GM18520 (cell line): ENCODE data around the gene ZDBF2.
"Not testable (repeated sequence)": the region's sequence is repeated elsewhere in the genome, so short reads cannot be mapped to it uniquely, and the experiment has no call there.

Source experiments
- ATAC-seq: cut with Tn5 transposase; IDR thresholded peaks from one replicate; pipeline ENCODE4 v1.9.1; 2021; ENCODE audit not compliant: unreplicated experiment

The ZDBF2 gene

DNA sequence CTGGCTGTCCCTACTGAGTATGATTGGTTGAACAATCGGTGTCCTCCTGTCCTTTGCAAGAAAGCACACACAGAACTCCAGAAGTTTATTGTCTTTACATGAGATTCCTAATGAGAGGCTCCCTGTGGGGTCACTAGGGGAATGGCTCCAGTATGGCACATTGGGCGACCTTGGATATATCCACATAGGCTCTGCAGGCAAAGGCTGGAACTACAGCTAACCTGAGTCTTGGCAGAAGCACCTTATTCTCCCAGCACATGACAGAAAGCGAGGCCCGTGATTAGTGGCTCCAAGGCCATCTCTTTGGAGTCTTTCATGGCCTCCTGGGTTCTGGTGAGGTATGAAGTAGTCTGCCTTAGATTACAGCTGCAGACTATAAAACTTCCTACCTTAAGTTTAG, 49.0 kb downstream of the ZDBF2 start:
- ATAC-seq, result no peak

DNA sequence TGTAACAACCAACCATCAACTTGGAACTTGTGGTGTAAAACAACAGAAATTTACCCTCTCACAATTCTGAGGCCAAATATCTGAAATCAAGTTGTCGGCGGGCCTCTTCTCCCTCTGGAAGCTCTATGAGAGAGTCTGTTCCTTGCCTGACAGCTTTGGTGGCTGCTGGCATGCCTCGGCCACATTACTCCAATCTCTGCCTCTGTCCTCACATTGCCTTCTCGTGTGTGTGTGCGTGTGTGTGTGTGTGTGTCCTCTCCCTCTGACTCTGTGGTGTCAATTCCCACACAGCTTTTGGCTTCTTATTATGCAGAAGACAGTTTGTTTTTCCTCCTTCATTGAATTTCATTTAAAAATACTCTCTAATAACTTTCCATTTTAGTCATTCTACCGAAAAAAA, 50.4 kb downstream of the ZDBF2 start:
- ATAC-seq, result no peak

DNA sequence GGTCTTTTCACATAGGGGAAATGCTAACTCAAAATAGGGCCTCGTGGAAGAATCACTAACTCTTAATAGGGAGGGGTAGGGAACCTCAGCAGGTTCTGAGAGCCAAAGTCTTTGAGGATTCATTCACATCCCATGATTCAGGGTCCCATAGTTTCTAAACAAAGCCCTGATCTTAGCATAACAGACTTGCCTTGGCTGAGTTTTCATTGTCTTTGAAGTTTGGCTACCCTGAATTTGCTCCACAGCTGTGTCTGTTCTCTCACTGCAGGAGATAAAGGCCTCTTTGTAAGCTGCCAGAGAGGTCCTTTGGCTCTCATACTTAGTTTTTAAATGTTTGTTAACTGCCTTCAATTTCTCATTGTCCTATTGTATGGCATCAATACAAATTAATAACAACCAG, 54.5 kb downstream of the ZDBF2 start:
- ATAC-seq, result no peak

DNA sequence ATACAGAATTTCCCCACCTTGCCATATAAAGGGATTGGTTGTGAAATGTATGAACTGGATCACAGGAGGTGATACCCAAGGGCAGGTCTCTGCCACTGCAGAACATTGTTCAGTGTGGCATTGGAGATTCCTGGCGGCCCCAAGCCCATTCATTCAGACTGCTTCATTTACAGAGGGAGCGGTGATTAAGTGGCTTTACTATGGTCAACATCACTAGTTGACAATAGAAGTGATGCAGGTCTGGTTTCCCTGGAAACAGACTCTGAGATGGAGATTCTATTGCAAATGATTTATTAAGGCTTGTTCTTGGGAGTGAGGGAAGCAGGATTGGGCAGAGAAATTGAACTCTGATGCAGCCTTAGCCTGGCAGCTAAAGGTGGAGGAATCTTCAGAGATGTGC, 62.4 kb downstream of the ZDBF2 start:
- no peak for ATAC-seq

DNA sequence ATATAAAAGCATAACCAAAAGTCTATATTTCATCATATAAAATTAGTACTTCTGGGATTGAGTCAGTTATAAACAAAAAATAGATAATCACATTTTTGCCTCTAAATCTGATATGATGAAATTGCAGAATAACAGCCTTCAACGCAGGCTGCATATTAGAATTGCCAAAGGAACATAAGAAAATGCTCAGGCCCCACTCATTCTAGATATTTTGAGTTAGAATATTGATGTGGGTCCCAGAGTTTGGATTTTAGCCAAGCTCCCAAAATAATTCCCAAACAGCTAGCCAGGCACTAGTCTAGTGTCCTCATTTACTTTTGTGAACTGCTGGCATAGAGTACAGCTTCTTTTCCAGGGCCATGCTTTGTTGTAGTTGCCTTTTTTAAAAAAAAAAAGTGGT, 63.5 kb downstream of the ZDBF2 start:
- ATAC-seq, result no peak

DNA sequence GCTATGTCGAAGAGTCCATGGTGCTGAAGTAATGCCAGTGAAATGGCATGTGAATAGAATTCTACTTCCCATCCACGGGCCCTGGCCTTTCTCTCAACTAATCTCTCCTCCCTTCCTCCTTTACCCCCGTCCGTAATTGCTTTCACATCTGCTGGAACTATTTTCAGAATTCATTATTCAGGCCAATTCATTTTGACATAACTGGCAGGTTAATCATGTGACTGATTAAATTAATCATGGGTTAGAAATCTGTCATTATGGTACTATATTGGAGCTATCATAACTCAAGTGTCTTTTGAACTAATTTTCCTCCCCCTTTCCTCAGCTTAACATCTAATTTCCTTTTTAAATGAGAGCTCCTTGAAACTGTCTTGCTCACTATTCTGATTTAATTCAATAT, 66.9 kb downstream of the ZDBF2 start:
- no peak for ATAC-seq

- no peak for ATAC-seq
These were observed 68.7 kb downstream of the ZDBF2 start for GRCh38 chr2:206343144-206343543.

- ATAC-seq, result no peak
These were observed 69.4 kb downstream of the ZDBF2 start for GRCh38 chr2:206343816-206344215.

GRCh38 chr2:206345606-206346005, 71.1 kb downstream of the ZDBF2 start:
- ATAC-seq, result no peak

DNA sequence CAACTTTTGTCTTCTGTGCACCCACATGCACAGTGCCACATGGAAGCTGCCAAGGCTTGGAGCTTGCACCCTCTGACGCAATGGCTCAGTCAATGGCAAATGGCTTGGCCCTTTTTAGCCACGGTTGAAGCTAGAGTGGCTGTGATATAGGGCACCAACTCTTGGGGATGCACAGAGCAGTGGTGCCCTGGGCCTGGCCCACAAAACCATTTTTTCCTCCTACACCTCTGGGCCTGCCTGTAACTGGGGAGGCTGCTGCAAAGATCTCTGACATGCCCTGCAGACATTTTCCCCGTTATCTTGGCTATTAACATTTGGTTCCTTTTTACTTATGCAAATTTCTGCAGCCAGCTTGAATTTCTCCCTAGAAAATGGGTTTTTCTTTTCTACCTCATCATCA, 74.9 kb downstream of the ZDBF2 start:
- ATAC-seq, result no peak

GRCh38 chr2:206352571-206352970, 78.1 kb downstream of the ZDBF2 start:
- no peak for ATAC-seq

- ATAC-seq, result no peak
These were observed 79.2 kb downstream of the ZDBF2 start for GRCh38 chr2:206353685-206354084.

DNA sequence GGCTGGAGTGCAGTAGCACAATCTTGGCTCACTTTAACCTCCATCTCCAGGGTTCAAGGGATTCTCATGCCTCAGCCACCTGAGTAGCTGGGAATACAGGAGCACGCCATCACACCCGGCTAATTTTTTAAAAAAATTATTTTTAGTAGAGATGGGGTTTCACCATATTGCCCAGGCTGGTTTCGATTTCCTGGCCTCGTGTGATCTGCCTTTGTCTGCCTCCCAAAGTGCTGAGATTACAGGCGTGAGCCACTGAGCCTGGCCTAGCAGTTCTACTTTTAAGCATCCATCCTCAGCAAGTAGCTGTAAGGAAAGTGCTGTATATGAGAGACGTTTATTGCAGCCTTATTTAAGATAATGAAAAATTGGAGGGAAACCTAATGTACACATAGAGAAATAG, 79.7 kb downstream of the ZDBF2 start:
- no peak for ATAC-seq

DNA sequence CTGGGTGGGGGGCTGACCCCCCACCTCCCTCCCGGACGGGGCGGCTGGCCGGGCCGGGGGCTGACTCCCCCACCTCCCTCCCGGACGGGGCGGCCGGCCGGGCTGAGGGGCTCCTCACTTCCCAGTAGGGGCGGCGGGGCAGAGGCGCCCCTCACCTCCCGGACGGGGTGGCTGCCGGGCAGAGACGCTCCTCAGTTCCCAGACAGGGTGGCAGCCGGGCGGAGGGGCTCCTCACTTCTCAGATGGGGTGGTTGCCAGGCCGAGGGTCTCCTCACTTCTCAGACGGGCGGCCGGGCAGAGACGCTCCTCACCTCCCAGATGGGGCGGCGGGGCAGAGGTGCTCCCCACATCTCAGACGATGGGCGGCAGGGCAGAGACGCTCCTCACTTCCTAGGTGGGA, 82.4 kb downstream of the ZDBF2 start:
- ATAC-seq, result not testable (repeated sequence)

GRCh38 chr2:206360840-206361239, 86.4 kb downstream of the ZDBF2 start:
- ATAC-seq, result not testable (repeated sequence)

DNA sequence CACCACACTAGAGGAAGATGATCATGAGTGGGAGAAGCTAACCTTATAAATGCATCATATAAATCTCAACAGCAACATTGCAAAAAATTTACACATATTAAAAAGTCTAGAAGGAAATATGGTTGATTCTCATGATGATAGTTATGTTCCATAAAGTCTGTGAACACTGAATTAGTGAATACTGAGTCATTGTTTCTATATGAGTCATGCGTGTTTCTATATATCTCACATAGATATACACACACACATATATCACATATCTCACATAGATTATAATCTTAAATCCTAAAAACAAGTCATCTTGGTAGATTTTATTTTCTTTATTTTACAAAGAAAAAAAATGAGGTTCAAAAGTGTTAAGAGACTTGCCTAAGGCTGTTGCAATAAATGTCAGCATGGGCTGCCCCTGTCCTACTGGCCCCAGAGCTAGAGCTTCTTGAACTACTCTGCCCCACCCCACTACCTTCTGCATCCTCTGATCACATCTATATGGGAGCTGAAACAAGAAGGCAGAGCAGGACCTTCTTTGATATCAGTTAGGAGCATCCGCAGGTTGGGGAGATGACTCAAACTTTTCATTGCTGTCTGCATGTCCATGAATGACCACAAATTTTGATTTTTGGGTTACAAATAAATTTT, 87.1 kb downstream of the ZDBF2 start:
- ATAC-seq, result peak; percentile 85
